HG03558 (cell line): ENCODE results near the gene CCDC142.

ENCODE experiments used
- ATAC-seq: cut with Tn5 transposase; IDR thresholded peaks from one replicate; pipeline ENCODE4 v1.9.1; 2021; ENCODE audit warnings: moderate number of reproducible peaks; ENCODE audit not compliant: unreplicated experiment; ENCODE audit errors: extremely low read depth

Gene CCDC142

DNA sequence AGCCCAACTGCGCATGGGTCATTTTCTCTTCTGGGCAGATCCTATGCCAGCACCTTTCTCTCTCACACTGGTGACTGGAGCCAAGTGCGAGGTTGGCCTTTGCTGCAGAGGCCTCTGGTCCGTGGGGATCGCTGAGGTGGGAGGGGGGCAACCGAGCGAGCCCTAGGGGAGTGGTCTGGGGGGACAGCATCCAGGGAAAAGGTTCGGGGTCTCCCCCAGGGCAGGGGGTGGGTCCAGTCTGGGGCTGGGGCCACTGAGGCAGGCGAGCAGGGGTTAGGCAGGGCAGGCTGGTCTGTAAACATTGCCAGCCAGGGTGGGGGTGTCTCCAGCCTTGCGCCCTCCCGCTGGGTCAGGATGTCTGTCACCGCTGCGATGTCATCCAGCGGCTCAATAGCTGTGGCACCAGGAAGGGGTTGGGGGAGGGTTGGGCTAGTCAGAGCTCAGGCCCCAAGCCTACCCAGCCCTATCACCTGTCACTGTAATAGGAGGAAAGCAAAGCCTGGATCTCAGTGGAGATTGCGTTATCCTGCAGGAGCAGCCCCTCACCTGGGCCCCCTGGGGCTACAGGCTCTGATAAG, 56.5 kb downstream of the CCDC142 start:
- ATAC-seq = no peak

DNA sequence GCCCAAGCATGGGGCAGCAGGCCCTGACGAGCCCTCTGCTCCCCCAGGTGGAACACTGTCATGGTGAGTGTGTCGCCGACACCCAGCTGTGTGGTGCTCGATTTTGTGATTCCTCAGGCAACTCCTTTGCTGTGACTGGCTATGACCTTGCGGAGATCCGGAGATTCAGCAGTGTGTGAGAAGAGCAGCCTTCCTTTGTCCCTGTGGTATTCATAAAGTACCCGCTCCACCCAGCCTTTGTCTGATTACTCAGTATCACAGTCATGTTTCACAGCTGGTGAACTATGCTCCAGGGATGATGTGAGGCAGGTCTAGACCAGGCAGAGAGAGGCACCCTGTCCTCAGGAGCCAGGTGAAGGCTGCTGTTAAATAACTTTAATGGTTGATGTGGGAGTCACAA, 57.3 kb downstream of the CCDC142 start:
- no peak for ATAC-seq

GRCh38 chr2:74424995-74425406, 57.8 kb downstream of the CCDC142 start:
- ATAC-seq = no peak

GRCh38 chr2:74424139-74424992, 58.4 kb downstream of the CCDC142 start:
- ATAC-seq = no peak
